Peyer's patch (tissue), 4 donors: ENCODE results near the gene MRPL37. TPM values are rescaled to one million over a fixed set of nuclear protein-coding genes. Genes with fewer than 3 reads are reported as not detected.
A peak's percentile ranks its signal among the peaks of the same experiment; 100 is the strongest.

Experiments used
- DNase-seq, 3 donors: peaks; one replicate each; pipeline ENCODE4 v3.0.0-alpha.2; 2017 to 2019
- H3K27ac ChIP-seq, 4 donors: fragments of 200-600 bp; sonication (generic); one replicate each; pipeline ENCODE4 v1.5.1; 2016 to 2019
- H3K27me3 ChIP-seq, 2 donors: fragments of 200-600 bp; sonication (generic); one replicate each; pipeline ENCODE4 v1.5.1; 2019
- H3K36me3 ChIP-seq, 3 donors: fragments of 200-600 bp; sonication (generic); one replicate each; pipeline ENCODE4 v1.5.1; 2016 to 2019
- H3K4me1 ChIP-seq, 4 donors: fragments of 200-600 bp; sonication (generic); one replicate each; pipeline ENCODE4 v1.5.1; 2016 to 2019
- H3K4me3 ChIP-seq, 4 donors: fragments of 200-600 bp; sonication (generic); 1 replicate in 3 of 4; 2 replicates in 1 of 4; pipeline ENCODE4 v1.5.1; 2016 to 2019; ENCODE audit warnings: mild to moderate bottlenecking in 1 of 4
- H3K9me3 ChIP-seq, 4 donors: fragments of 200-600 bp; sonication (generic); one replicate each; pipeline ENCODE4 v1.5.1; 2016 to 2019; ENCODE audit warnings: mild to moderate bottlenecking in 1 of 4
- CTCF ChIP-seq, 6 experiments: fragments of 450-650 bp in 4 of 6; fragments of 200-600 bp in 2 of 6; sonication (generic) in 1 of 6; IDR thresholded peaks; one replicate each; pipeline ENCODE4 v1.5.1; 2017 to 2019; ENCODE audit warnings: antibody characterized with exemption in 6 of 6, mild to moderate bottlenecking in 3 of 6, moderate library complexity in 1 of 6
- POLR2A ChIP-seq, 2 donors: fragments of 450-650 bp; IDR thresholded peaks; one replicate each; pipeline ENCODE4 v1.5.1; 2017; ENCODE audit warnings: antibody characterized with exemption in 2 of 2, mild to moderate bottlenecking in 2 of 2, moderate library complexity in 2 of 2
- total RNA-seq, 4 donors: library from RNA; depleted of rRNA; stranded (reverse); fragments of >200 nt; gene quantifications; one replicate each; pipeline ENCODE4 v1.1.0, GENCODE V29; 2016

MRPL37 gene
- total RNA-seq, 4 donors from 2014 or later, result 52.8 to 58.3 (median 54.5) TPM

GRCh38 chr1:54243022-54243421, 43.1 kb downstream of the MRPL37 start:
- Histone ChIP-seq H3K27me3 (no peaks in the 10 kb centered on the region), H3K27ac (no peak overlapping the region), H3K36me3 (peaks cover 0 to 63% (median 0%) of the 10 kb centered on the region in 3 donors), H3K4me3 (no peak overlapping the region), H3K9me3 (no peaks in the 10 kb centered on the region), H3K4me1 (no peaks in the 10 kb centered on the region)
- TF ChIP-seq CTCF (IDR thresholded peaks at IDR 0.05) (no peak), POLR2A (IDR thresholded peaks at IDR 0.05) (no peak)
- no peak for DNase-seq

- no peak for DNase-seq
- H3K36me3 ChIP-seq, result peaks cover 0 to 60% (median 0%) of the 10 kb centered on the region in 3 donors
- H3K4me3 ChIP-seq, result no peak overlapping the region
- TF ChIP-seq CTCF (IDR thresholded peaks at IDR 0.05) (no peak), POLR2A (IDR thresholded peaks at IDR 0.05) (no peak)
- H3K4me1 ChIP-seq, result no peaks in the 10 kb centered on the region
- no peaks in the 10 kb centered on the region for H3K27me3 ChIP-seq
- no peaks in the 10 kb centered on the region for H3K9me3 ChIP-seq
- no peak overlapping the region for H3K27ac ChIP-seq
These were observed 44.7 kb downstream of the MRPL37 start for GRCh38 chr1:54244655-54245054.

GRCh38 chr1:54245501-54245900, 45.5 kb downstream of the MRPL37 start:
- peaks cover 0 to 57% (median 0%) of the 10 kb centered on the region in 3 donors for H3K36me3 ChIP-seq

GRCh38 chr1:54246116-54246721, 46.3 kb downstream of the MRPL37 start:
- Histone ChIP-seq H3K4me3 (no peak overlapping the region), H3K9me3 (no peaks in the 10 kb centered on the region), H3K36me3 (peaks cover 0 to 57% (median 0%) of the 10 kb centered on the region in 3 donors), H3K27me3 (no peaks in the 10 kb centered on the region), H3K4me1 (no peaks in the 10 kb centered on the region), H3K27ac (no peak overlapping the region)
- TF ChIP-seq POLR2A (IDR thresholded peaks at IDR 0.05), result no peak
- no peak for TF ChIP-seq CTCF (IDR thresholded peaks at IDR 0.05)
- no peak for DNase-seq

More at GRCh38 chr1:54245501-54245900, 45.5 kb downstream of the MRPL37 start:
- H3K4me1 ChIP-seq, result no peaks in the 10 kb centered on the region
- no peaks in the 10 kb centered on the region for H3K27me3 ChIP-seq
- no peak for DNase-seq
- no peak overlapping the region for H3K4me3 ChIP-seq
- no peaks in the 10 kb centered on the region for H3K9me3 ChIP-seq
- TF ChIP-seq POLR2A (IDR thresholded peaks at IDR 0.05) (no peak), CTCF (IDR thresholded peaks at IDR 0.05) (no peak)
- peak overlapping the region in 1 of 4 donors; percentile 2 for H3K27ac ChIP-seq

GRCh38 chr1:54247863-54248515, 48.0 kb downstream of the MRPL37 start:
- DNase-seq, result no peak
- Histone ChIP-seq H3K27ac (no peak overlapping the region), H3K27me3 (no peaks in the 10 kb centered on the region), H3K36me3 (peaks cover 0 to 48% (median 0%) of the 10 kb centered on the region in 3 donors), H3K4me1 (no peaks in the 10 kb centered on the region), H3K9me3 (no peaks in the 10 kb centered on the region), H3K4me3 (no peak overlapping the region)
- TF ChIP-seq POLR2A (IDR thresholded peaks at IDR 0.05) (no peak), CTCF (IDR thresholded peaks at IDR 0.05) (no peak)
